Mammary epithelial cell (primary cell): Measurements from ENCODE around the gene DAND5.

Source experiments
- EZH2 ChIP-seq: IDR thresholded peaks from 2 replicates; pipeline ENCODE4 v1.6.1; 2012; ENCODE audit warnings: low read length, inconsistent platforms, borderline replicate concordance
- TF ChIP-seq, protein P1 (sequence below), 2 donors: IDR thresholded peaks in 1 of 2; conservative IDR thresholded peaks in 1 of 2; 2 replicates each; pipeline ENCODE4 v1.5.1; 2011 to 2012; ENCODE audit warnings: inconsistent platforms in 2 of 2, low read length in 2 of 2, mild to moderate bottlenecking in 2 of 2, control low read depth in 1 of 2, low read depth in 1 of 2; ENCODE audit not compliant: insufficient read depth in 1 of 2; ENCODE audit errors: extremely low read depth in 1 of 2

DNA sequence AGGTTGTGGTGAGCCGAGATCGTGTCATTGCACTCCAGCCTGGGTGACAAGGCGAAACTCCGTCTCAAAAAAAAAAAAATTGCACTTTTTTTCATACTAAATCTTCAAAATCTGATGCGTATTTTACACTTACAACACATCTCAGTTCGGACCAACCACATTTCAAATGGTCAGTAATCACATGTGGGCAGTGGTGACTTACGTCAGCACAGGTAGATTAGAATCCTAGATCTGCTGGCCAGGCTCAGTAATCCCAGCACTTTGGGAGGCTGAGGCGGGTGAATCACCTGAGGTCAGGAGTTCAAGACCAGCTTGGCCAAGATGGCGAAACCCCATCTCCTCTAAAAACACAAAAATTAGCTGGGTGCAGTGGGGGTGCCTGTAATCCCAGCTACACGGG lies 34.3 kb upstream of the DAND5 start:
- TF ChIP-seq, protein P1, sequence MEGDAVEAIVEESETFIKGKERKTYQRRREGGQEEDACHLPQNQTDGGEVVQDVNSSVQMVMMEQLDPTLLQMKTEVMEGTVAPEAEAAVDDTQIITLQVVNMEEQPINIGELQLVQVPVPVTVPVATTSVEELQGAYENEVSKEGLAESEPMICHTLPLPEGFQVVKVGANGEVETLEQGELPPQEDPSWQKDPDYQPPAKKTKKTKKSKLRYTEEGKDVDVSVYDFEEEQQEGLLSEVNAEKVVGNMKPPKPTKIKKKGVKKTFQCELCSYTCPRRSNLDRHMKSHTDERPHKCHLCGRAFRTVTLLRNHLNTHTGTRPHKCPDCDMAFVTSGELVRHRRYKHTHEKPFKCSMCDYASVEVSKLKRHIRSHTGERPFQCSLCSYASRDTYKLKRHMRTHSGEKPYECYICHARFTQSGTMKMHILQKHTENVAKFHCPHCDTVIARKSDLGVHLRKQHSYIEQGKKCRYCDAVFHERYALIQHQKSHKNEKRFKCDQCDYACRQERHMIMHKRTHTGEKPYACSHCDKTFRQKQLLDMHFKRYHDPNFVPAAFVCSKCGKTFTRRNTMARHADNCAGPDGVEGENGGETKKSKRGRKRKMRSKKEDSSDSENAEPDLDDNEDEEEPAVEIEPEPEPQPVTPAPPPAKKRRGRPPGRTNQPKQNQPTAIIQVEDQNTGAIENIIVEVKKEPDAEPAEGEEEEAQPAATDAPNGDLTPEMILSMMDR (conservative IDR thresholded peaks at IDR 0.05 in 1 of 2, IDR thresholded peaks at IDR 0.05 in 1 of 2; ENCODE audit: extremely low read depth in 1 of 2, insufficient read depth in 1 of 2, low read depth in 1 of 2, low read length in 2 of 2) = no peak
- TF ChIP-seq EZH2 = no peak
